ENCODE data around the gene KDM1A. TPM values are rescaled to one million over a fixed set of nuclear protein-coding genes. Genes with fewer than 3 reads are reported as not detected.
"Not testable (repeated sequence)": the region's sequence is repeated elsewhere in the genome, so short reads cannot be mapped to it uniquely, and the experiment has no call there.

KDM1A gene
- total RNA-seq, result 86.6 and 91.2 TPM in 2 replicates

DNA sequence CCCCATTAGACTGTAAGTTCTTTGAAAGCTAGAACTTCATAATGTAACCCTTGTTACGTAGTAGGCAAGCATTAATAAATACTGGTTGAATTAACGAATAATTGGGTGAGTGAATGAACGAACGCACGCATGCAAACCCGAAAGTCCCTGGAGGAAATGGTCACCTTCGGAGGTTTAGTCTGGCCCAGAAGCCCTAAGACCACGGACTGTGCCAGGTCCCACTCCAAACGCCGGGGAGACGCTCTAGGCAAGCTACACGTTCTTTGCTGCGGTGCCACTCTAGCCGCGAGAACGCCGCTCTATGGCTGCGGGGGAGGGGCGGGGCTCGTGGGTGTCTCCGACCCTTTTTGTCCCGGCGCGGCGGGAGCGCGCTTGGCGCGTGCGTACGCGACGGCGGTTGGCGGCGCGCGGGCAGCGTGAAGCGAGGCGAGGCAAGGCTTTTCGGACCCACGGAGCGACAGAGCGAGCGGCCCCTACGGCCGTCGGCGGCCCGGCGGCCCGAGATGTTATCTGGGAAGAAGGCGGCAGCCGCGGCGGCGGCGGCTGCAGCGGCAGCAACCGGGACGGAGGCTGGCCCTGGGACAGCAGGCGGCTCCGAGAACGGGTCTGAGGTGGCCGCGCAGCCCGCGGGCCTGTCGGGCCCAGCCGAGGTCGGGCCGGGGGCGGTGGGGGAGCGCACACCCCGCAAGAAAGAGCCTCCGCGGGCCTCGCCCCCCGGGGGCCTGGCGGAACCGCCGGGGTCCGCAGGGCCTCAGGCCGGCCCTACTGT, at the start of gene KDM1A:
Gene KDM1A, plus strand, starts transcription at position 375 of the 769 bp plus-strand sequence. Its CDS starts 129 bp downstream, at position 504.
- H3K4me3 Mint-ChIP-seq, result peak within 1 kb of the TSS; percentile 96
- H3K27me3 Mint-ChIP-seq, result peaks cover 3% of the 10 kb centered on the region
- peaks cover 25% of the 10 kb centered on the region for H3K36me3 Mint-ChIP-seq (ENCODE audit: low read depth)
- intact Hi-C loops (cut with micrococcal nuclease), result no loop called here
- peak; percentile 98 for DNase-seq
- peaks cover 6% of the 10 kb centered on the region for H3K9me3 Mint-ChIP-seq
- peak within 1 kb of the TSS; percentile 93 for H3K27ac Mint-ChIP-seq
- H3K4me1 Mint-ChIP-seq, result peaks cover 28% of the 10 kb centered on the region

DNA sequence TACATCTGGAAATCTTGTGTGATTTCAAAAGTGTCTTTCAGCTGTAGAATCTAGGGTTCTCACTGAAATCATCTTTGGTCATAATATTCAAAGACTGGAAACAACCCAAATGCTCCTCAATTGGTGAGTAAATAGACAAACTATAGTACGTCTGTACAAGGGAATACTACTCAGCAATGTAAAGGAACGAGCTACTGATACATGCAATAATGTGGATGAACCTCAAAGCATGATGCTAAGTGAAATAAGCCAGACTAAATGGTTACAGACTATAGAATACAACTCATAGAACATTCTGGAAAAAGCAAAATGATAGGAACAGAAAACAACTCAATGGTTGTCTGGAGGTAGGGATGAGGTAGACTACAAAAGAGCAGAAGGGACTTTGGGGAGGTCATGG, 49.2 kb upstream of the KDM1A start:
- no peaks in the 10 kb centered on the region for H3K36me3 Mint-ChIP-seq (ENCODE audit: low read depth)
- no peak overlapping the region for H3K27ac Mint-ChIP-seq
- H3K9me3 Mint-ChIP-seq, result no peaks in the 10 kb centered on the region
- intact Hi-C loops (cut with micrococcal nuclease), result no loop called here
- no peak for DNase-seq
- H3K4me3 Mint-ChIP-seq, result no peak overlapping the region
- H3K4me1 Mint-ChIP-seq, result no peaks in the 10 kb centered on the region
- peaks cover 38% of the 10 kb centered on the region for H3K27me3 Mint-ChIP-seq

DNA sequence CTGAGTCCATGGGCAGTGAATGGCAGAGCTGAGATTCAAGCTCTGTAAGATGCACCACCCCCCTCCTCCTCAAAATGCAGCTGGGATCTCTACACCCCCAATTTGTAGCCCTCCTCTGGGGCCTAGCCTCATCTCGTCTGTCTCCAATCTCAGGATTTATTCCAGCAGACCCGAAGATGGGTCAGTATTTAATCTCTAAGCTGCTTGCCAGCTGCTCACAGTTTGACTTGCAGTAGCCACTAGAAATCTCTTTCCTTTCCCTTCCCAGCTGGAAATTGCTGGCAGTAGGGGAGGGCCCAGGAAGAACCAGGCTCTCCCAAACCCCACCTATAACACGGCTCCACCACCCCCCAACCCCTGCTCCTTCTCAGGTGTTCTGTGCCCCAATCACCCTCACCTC, 48.1 kb upstream of the KDM1A start:
- intact Hi-C loops (cut with micrococcal nuclease), result no loop called here

GRCh38 chr1:22971611-22972405, 47.5 kb upstream of the KDM1A start:
- no peaks in the 10 kb centered on the region for H3K36me3 Mint-ChIP-seq (ENCODE audit: low read depth)
- H3K9me3 Mint-ChIP-seq, result no peaks in the 10 kb centered on the region
- no peak overlapping the region for H3K27ac Mint-ChIP-seq
- no peak for DNase-seq
- H3K27me3 Mint-ChIP-seq, result peaks cover 42% of the 10 kb centered on the region
- intact Hi-C loops (cut with micrococcal nuclease), result no loop called here
- peaks cover 4% of the 10 kb centered on the region for H3K4me1 Mint-ChIP-seq
- H3K4me3 Mint-ChIP-seq, result no peak overlapping the region

More for the DNA sequence above, 48.1 kb upstream of the KDM1A start:
- H3K27ac Mint-ChIP-seq, result no peak overlapping the region
- H3K9me3 Mint-ChIP-seq, result no peaks in the 10 kb centered on the region
- peaks cover 41% of the 10 kb centered on the region for H3K27me3 Mint-ChIP-seq
- H3K4me1 Mint-ChIP-seq, result no peaks in the 10 kb centered on the region
- H3K4me3 Mint-ChIP-seq, result no peak overlapping the region
- no peaks in the 10 kb centered on the region for H3K36me3 Mint-ChIP-seq (ENCODE audit: low read depth)
- no peak for DNase-seq

GRCh38 chr1:22972760-22973159, 46.5 kb upstream of the KDM1A start, which contains the start of gene LACTBL1:
Gene LACTBL1, minus strand, starts transcription at chr1:22972866. Its CDS starts 550 bp downstream, at chr1:22972316.
- Mint-ChIP-seq H3K4me1 (peaks cover 4% of the 10 kb centered on the region), H3K4me3 (no peak within 1 kb of the TSS), H3K36me3 (ENCODE audit: low read depth) (no peaks in the 10 kb centered on the region), H3K27ac (no peak within 1 kb of the TSS), H3K9me3 (no peaks in the 10 kb centered on the region), H3K27me3 (peaks cover 43% of the 10 kb centered on the region)
- intact Hi-C loops (cut with micrococcal nuclease), result no loop called here
- DNase-seq, result no peak

DNA sequence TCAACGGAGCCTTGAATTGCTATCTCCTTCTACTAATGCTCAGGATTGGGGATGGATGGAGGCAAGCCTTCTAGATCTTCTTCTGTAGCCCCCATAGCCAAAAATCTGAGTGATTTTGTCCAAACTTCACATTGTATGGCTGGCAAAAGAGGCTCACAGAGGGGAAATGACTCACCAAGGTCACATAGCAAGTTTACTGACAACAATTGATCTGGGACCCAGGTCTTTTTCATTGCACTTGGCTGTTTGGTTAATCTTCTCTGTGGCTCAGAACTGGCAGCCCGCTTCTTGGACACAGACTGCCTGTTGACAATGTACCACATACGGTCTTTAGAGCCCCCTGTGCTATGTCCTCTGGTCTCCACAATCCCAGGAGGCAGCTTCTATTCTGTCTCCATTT, 43.6 kb upstream of the KDM1A start:
- Mint-ChIP-seq H3K36me3 (ENCODE audit: low read depth) (no peaks in the 10 kb centered on the region), H3K27me3 (peaks cover 23% of the 10 kb centered on the region), H3K4me1 (peaks cover 4% of the 10 kb centered on the region), H3K4me3 (no peak overlapping the region), H3K9me3 (no peaks in the 10 kb centered on the region), H3K27ac (no peak overlapping the region)
- intact Hi-C loops (cut with micrococcal nuclease), result loop anchor here (1.0 to 5.0 kb wide), 2 partner anchors 122 to 209 kb away; no protein-coding TSS in a partner anchor
- no peak for DNase-seq

GRCh38 chr1:22976127-22976460, 43.2 kb upstream of the KDM1A start:
- H3K27ac Mint-ChIP-seq, result no peak overlapping the region
- H3K4me1 Mint-ChIP-seq, result peaks cover 4% of the 10 kb centered on the region
- no peaks in the 10 kb centered on the region for H3K36me3 Mint-ChIP-seq (ENCODE audit: low read depth)
- DNase-seq, result no peak
- no peak overlapping the region for H3K4me3 Mint-ChIP-seq
- peaks cover 23% of the 10 kb centered on the region for H3K27me3 Mint-ChIP-seq
- no peaks in the 10 kb centered on the region for H3K9me3 Mint-ChIP-seq
- intact Hi-C loops (cut with micrococcal nuclease), result loop anchor here (1.0 to 5.0 kb wide), 2 partner anchors 121 to 208 kb away; no protein-coding TSS in a partner anchor

GRCh38 chr1:22976461-22977243, 42.6 kb upstream of the KDM1A start:
- Mint-ChIP-seq H3K9me3 (no peaks in the 10 kb centered on the region), H3K36me3 (ENCODE audit: low read depth) (no peaks in the 10 kb centered on the region), H3K27me3 (peaks cover 23% of the 10 kb centered on the region), H3K27ac (no peak overlapping the region), H3K4me3 (no peak overlapping the region), H3K4me1 (peaks cover 4% of the 10 kb centered on the region)
- peak; percentile 86 for DNase-seq
- intact Hi-C loops (cut with micrococcal nuclease), result loop anchor here (1.0 to 5.0 kb wide), 2 partner anchors 121 to 208 kb away; no protein-coding TSS in a partner anchor

DNA sequence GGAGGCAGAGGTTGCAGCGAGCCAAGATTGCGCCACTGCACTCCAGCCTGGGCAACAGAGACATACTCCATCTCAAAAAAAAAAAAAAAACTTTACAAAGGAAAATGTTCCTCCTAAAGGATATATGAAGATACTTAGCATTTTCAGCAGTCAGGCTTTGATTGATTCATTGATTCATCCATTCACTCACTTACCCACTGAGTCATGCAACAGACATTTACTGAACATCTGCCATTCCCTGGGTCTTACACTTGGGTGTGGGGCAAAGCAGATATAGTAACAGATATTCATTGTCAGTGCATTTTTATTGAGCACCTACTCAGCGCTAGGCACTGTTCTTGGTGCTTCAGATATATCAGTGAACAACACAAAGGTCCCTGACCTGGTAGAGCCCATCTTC, 41.0 kb upstream of the KDM1A start:
- DNase-seq, result no peak
- peaks cover 4% of the 10 kb centered on the region for H3K4me1 Mint-ChIP-seq
- no peak overlapping the region for H3K27ac Mint-ChIP-seq
- peaks cover 16% of the 10 kb centered on the region for H3K27me3 Mint-ChIP-seq
- intact Hi-C loops (cut with micrococcal nuclease), result loop anchor here (5.0 kb wide), 1 partner anchor 119 kb away; no protein-coding TSS in a partner anchor
- H3K9me3 Mint-ChIP-seq, result no peaks in the 10 kb centered on the region
- H3K4me3 Mint-ChIP-seq, result no peak overlapping the region
- H3K36me3 Mint-ChIP-seq (ENCODE audit: low read depth), result no peaks in the 10 kb centered on the region

DNA sequence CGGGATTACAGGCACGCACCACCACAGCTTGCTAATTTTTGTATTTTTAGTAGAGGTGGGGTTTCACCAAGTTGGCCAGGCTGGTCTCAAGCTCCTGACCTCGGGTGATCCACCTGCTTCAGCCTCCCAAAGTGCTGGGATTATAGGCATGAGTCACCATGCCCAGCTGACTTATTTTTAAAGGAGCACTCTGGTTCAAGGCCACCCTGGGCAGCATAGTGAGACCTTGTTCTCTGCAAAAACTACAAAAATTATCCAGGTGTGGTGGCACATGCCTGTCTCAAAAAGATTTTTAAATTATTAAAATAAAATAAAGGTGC, 38.8 kb upstream of the KDM1A start:
- H3K4me1 Mint-ChIP-seq; H3K36me3 Mint-ChIP-seq (ENCODE audit: low read depth); H3K9me3 Mint-ChIP-seq; H3K4me3 Mint-ChIP-seq; H3K27ac Mint-ChIP-seq; intact Hi-C loops (cut with micrococcal nuclease); DNase-seq: not testable (repeated sequence)
- peaks cover 13% of the 10 kb centered on the region for H3K27me3 Mint-ChIP-seq

DNA sequence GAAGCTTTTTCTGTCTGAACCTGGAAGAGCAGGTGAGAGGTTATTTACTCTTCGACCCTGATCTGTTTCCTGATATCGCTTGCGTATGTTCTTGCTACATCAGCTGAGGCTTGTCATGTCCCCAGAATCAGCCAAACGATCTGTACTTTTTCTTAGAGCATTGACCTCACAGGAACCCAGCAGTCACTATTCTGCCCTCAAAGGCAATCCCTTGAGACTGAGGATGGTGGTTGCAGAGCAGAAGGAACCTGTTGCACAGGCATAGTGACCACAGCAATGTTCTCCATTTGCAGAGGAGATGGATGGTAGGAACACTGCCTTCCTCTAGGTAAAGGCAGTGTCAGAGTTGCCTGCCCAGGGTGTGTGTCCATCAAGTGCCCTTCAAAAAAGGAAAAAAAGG, 35.3 kb upstream of the KDM1A start:
- no peak overlapping the region for H3K27ac Mint-ChIP-seq
- intact Hi-C loops (cut with micrococcal nuclease), result no loop called here
- no peaks in the 10 kb centered on the region for H3K4me1 Mint-ChIP-seq
- no peak for DNase-seq
- H3K27me3 Mint-ChIP-seq, result peaks cover 6% of the 10 kb centered on the region
- H3K4me3 Mint-ChIP-seq, result no peak overlapping the region
- no peaks in the 10 kb centered on the region for H3K9me3 Mint-ChIP-seq
- no peaks in the 10 kb centered on the region for H3K36me3 Mint-ChIP-seq (ENCODE audit: low read depth)

DNA sequence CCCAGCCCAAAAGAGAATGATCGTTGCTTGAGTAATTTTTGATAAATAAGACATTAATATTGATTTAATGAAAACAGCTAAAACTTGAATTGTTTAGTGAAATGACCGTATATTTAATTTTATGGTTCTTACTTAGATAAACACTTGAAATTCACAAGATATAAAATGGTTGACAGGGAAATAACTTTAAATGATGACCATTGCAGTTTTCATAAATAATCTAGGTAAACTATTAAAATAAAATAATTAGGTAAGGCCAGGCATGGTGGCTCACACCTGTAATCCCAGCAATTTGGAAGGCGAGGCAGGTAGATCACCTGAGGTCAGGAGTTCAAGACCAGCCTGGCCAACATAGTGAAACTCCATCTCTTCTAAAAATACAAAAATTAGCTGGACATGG, 26.9 kb upstream of the KDM1A start:
- not testable (repeated sequence) for H3K27me3 Mint-ChIP-seq, H3K27ac Mint-ChIP-seq

GRCh38 chr1:22993220-22993795, 26.0 kb upstream of the KDM1A start:
- H3K4me1 Mint-ChIP-seq; DNase-seq; H3K36me3 Mint-ChIP-seq (ENCODE audit: low read depth); intact Hi-C loops (cut with micrococcal nuclease); H3K9me3 Mint-ChIP-seq; H3K27me3 Mint-ChIP-seq; H3K27ac Mint-ChIP-seq; H3K4me3 Mint-ChIP-seq: not testable (repeated sequence)

More for the DNA sequence above, 26.9 kb upstream of the KDM1A start:
- H3K4me3 Mint-ChIP-seq; H3K36me3 Mint-ChIP-seq (ENCODE audit: low read depth); intact Hi-C loops (cut with micrococcal nuclease); DNase-seq; H3K4me1 Mint-ChIP-seq; H3K9me3 Mint-ChIP-seq: not testable (repeated sequence)

Measured in activated CD4-positive, alpha-beta T cell treated with anti-CD3 and anti-CD28 coated beads, Interleukin-2, amount 10 ng/mL, durations not matched to agents 24 days and 14 days (primary cell).